ENCODE measurements around the gene RBM33. TPM values are rescaled to one million over a fixed set of nuclear protein-coding genes. Genes with fewer than 3 reads are reported as not detected.

The RBM33 gene
- total and polyA plus RNA-seq, 2 of the 13 experiments (the other 11 are each of a cell fraction or from before 2014, with no cell fraction given): 12.4 to 28.9 TPM

DNA sequence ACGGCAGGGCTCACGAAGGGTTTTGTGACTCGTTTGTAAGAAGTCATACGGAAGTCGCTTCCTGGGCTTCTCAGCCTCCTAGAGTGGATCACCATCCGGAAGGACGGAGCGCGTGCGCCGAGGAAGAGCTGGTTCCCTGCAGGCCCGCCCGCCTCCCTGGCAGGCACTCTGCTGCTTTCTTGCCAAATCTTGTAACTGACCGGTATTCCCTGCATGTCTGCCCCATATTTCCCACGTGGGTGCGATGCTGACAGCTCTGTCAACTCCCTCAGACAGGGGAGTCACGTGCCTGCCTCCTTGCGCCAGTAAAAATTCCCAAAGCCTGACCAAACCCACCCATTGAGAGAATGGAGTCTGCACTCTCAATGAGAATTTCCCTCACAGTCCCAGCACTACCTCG, 155.1 kb downstream of the RBM33 start:
- ChIA-PET POLR2A (interaction anchor here (2.1 kb wide), 1 partner anchor 9 kb away, joined by 8 read pairs; no protein-coding TSS in a partner anchor), CTCF (ENCODE audit: low intra/inter-chr PET ratio, low total read pairs) (no interaction called here)
- no peaks in the 10 kb centered on the region for H3K79me2 ChIP-seq (ENCODE audit: insufficient read depth, low read length)
- no peaks in the 10 kb centered on the region for H4K20me1 ChIP-seq (ENCODE audit: insufficient read depth, low read length)
- H3K4me1 ChIP-seq (ENCODE audit: insufficient read depth, low read length): peaks cover 42% of the 10 kb centered on the region
- no peak overlapping the region for H3K4me3 ChIP-seq (replicated peaks in 1 of 3; ENCODE audit: insufficient read depth in 1 of 3, low read depth in 2 of 3, low read length in 3 of 3)
- WGBS (ENCODE audit: low lambda C conversion rate): 75% methylated on average over 17 of the region's 19 CpGs
- DNase-seq (ENCODE audit: low spot score) (no peak), FAIRE-seq (no peak), ATAC-seq (no peak)
- H3K27ac ChIP-seq (ENCODE audit: extremely low read length, insufficient read depth, low read length): no peak overlapping the region
- no peak overlapping the region for H2AFZ ChIP-seq (ENCODE audit: low read length)
- no peak overlapping the region for H3K9ac ChIP-seq (ENCODE audit: insufficient read depth, low read depth, low read length)
- H3K4me2 ChIP-seq (ENCODE audit: low read depth, low read length): no peak overlapping the region
- in situ Hi-C loops (cut with HindIII; ENCODE audit: extremely low pct_ligation_motif_present, low pct_unique_long_range_greater_than_20kb) (loop anchor here (5.0 kb wide), 1 partner anchor 1018 kb away; no protein-coding TSS in a partner anchor), intact Hi-C loops (cut with micrococcal nuclease; ENCODE audit: unreplicated experiment) (loop anchor here (5.0 kb wide), 1 partner anchor 1018 kb away; no protein-coding TSS in a partner anchor)
- no peaks in the 10 kb centered on the region for H3K9me3 ChIP-seq (ENCODE audit: low read length)
- BruUV-seq (replicated peaks): no TSS peak
- no peak for TF ChIP-seq ZNF660 (CRISPR knock-in tag; IDR thresholded peaks at IDR 0.05; ENCODE audit: borderline replicate concordance, low read depth)
- TF ChIP-seq, protein P1, sequence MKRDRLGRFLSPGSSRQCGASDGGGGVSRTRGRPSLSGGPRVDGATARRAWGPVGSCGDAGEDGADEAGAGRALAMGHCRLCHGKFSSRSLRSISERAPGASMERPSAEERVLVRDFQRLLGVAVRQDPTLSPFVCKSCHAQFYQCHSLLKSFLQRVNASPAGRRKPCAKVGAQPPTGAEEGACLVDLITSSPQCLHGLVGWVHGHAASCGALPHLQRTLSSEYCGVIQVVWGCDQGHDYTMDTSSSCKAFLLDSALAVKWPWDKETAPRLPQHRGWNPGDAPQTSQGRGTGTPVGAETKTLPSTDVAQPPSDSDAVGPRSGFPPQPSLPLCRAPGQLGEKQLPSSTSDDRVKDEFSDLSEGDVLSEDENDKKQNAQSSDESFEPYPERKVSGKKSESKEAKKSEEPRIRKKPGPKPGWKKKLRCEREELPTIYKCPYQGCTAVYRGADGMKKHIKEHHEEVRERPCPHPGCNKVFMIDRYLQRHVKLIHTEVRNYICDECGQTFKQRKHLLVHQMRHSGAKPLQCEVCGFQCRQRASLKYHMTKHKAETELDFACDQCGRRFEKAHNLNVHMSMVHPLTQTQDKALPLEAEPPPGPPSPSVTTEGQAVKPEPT (CRISPR knock-in tag; IDR thresholded peaks at IDR 0.05; ENCODE audit: low read depth): no peak
- no peak for TF ChIP-seq DNMT3B (CRISPR knock-in tag; conservative IDR thresholded peaks at IDR 0.05)
- TF ChIP-seq NR3C1 (CRISPR knock-in tag; IDR thresholded peaks at IDR 0.05): no peak
- TF ChIP-seq HNF4A (CRISPR knock-in tag; IDR thresholded peaks at IDR 0.05): no peak
- TF ChIP-seq TP53 (CRISPR knock-in tag; conservative IDR thresholded peaks at IDR 0.05): no peak
- no peaks in the 10 kb centered on the region for H3K36me3 ChIP-seq (replicated peaks in 1 of 2; ENCODE audit: control insufficient read depth in 1 of 2, insufficient read depth in 2 of 2, low read length in 2 of 2)
- peaks cover 7 to 38% of the 10 kb centered on the region in 2 experiments; a peak in 4 of 5 replicates for H3K27me3 ChIP-seq (ENCODE audit: control insufficient read depth in 1 of 2, insufficient read depth in 2 of 2, low read length in 2 of 2)

DNA sequence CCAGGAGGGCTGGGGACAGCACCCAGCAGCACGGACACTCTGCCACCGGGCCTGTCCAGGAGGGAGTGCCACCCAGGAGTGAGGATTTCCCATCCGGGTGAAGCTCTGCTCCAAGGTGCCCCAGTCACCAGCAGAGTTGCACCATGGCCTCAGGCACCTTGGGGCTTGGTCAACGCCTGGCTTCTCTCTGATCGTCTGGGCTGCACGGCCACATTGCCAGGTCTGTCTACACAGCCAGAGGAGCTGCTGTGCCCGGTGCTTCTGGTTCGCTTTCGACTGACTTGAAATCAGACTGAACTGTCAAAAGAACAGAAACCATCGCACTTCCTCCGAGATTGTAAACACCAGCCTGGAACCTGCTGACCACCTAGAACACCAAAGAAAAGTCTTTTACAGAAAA, 155.8 kb downstream of the RBM33 start:
- Histone ChIP-seq H3K4me2 (ENCODE audit: low read depth, low read length) (no peak overlapping the region), H4K20me1 (ENCODE audit: insufficient read depth, low read length) (no peaks in the 10 kb centered on the region), H3K4me1 (ENCODE audit: insufficient read depth, low read length) (peaks cover 42% of the 10 kb centered on the region), H3K79me2 (ENCODE audit: insufficient read depth, low read length) (no peaks in the 10 kb centered on the region), H3K27ac (ENCODE audit: extremely low read length, insufficient read depth, low read length) (no peak overlapping the region), H3K9me3 (ENCODE audit: low read length) (no peaks in the 10 kb centered on the region), H2AFZ (ENCODE audit: low read length) (no peak overlapping the region), H3K36me3 (replicated peaks in 1 of 2; ENCODE audit: control insufficient read depth in 1 of 2, insufficient read depth in 2 of 2, low read length in 2 of 2) (no peaks in the 10 kb centered on the region), H3K27me3 (ENCODE audit: control insufficient read depth in 1 of 2, insufficient read depth in 2 of 2, low read length in 2 of 2) (peaks cover 7 to 37% of the 10 kb centered on the region in 2 experiments; a peak in 4 of 5 replicates), H3K9ac (ENCODE audit: insufficient read depth, low read depth, low read length) (no peak overlapping the region), H3K4me3 (replicated peaks in 1 of 3; ENCODE audit: insufficient read depth in 1 of 3, low read depth in 2 of 3, low read length in 3 of 3) (no peak overlapping the region)
- ATAC-seq (no peak), FAIRE-seq (no peak), DNase-seq (ENCODE audit: low spot score) (no peak)
- 83% methylated on average over 7 of the region's 11 CpGs for WGBS (ENCODE audit: low lambda C conversion rate)
- BruUV-seq (replicated peaks): no TSS peak
- in situ Hi-C loops (cut with HindIII; ENCODE audit: extremely low pct_ligation_motif_present, low pct_unique_long_range_greater_than_20kb) (loop anchor here (25.0 kb wide), 1 partner anchor 837 kb away; the partner anchor contains the start of gene RNF32), intact Hi-C loops (cut with micrococcal nuclease; ENCODE audit: unreplicated experiment) (no loop called here)
- POLR2A ChIA-PET: no interaction called here
- CTCF ChIA-PET (ENCODE audit: low intra/inter-chr PET ratio, low total read pairs): no interaction called here
- TF ChIP-seq, protein P2, sequence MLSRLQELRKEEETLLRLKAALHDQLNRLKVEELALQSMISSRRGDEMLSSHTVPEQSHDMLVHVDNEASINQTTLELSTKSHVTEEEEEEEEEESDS (CRISPR knock-in tag; IDR thresholded peaks at IDR 0.05; ENCODE audit: borderline replicate concordance): no peak
- TF ChIP-seq, protein P3, sequence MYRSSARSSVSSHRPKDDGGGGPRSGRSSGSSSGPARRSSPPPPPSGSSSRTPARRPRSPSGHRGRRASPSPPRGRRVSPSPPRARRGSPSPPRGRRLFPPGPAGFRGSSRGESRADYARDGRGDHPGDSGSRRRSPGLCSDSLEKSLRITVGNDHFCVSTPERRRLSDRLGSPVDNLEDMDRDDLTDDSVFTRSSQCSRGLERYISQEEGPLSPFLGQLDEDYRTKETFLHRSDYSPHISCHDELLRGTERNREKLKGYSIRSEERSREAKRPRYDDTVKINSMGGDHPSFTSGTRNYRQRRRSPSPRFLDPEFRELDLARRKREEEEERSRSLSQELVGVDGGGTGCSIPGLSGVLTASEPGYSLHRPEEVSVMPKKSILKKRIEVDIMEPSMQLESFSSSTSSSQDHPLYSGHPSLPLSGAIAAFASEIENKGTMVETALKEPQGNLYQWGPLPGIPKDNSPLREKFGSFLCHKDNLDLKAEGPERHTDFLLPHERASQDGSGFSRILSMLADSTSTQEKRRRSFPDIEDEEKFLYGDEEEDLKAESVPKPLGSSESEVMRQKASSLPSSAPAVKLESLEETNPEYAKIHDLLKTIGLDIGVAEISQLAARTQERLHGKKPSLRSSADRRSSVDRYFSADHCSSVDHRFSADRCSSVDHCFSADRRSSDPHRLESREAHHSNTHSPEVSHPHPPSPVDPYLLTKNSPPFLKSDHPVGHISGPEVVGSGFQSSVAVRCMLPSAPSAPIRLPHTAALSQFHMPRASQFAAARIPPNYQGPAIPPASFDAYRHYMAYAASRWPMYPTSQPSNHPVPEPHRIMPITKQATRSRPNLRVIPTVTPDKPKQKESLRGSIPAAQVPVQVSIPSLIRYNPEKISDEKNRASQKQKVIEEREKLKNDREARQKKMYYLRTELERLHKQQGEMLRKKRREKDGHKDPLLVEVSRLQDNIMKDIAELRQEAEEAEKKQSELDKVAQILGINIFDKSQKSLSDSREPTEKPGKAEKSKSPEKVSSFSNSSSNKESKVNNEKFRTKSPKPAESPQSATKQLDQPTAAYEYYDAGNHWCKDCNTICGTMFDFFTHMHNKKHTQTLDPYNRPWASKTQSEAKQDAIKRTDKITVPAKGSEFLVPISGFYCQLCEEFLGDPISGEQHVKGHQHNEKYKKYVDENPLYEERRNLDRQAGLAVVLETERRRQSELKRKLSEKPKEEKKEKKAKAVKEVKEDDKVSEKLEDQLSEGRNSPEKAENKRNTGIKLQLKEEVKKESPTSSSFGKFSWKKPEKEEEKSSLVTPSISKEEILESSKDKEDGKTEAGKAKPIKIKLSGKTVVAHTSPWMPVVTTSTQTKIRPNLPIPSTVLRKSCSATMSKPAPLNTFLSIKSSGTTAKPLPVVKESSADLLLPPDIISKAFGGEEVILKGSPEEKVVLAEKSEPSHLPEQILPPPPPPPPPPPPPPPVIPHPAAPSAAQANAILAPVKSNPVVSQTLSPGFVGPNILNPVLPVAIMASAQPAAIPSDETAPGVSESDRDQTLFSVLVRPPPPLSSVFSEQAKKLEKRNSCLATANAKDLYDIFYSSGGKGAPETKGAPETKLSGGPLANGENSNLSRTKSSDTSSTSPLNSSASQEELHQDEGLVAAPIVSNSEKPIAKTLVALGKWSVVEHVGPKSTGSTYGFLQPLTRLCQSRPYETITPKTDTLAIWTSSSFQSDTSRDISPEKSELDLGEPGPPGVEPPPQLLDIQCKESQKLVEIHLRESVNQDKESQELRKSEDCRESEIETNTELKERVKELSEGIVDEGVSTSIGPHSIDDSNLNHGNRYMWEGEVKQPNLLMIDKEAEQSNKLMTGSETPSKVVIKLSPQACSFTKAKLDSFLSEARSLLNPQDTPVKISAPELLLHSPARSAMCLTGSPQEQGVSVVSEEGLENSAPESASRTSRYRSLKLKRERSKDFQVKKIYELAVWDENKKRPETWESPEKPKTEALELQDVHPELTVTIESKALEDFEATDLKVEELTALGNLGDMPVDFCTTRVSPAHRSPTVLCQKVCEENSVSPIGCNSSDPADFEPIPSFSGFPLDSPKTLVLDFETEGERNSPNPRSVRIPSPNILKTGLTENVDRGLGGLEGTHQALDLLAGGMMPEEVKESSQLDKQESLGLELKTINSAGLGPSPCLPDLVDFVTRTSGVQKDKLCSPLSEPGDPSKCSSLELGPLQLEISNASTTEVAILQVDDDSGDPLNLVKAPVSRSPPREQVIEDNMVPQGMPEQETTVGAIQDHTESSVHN (CRISPR knock-in tag; IDR thresholded peaks at IDR 0.05): no peak
